ENCODE results near the gene RASSF4.

GRCh38 chr10:44989597-44990301 lies 30.1 kb downstream of the RASSF4 start:
- TF ChIP-seq EZH2 (IDR thresholded peaks at IDR 0.05; ENCODE audit: insufficient read depth, poor library complexity, severe bottlenecking): no peak
- TF ChIP-seq EZH2phosphoT487 (IDR thresholded peaks at IDR 0.05; ENCODE audit: insufficient read depth, low read depth): no peak
